ENCODE data around the gene SLC16A3. TPM values are rescaled to one million over a fixed set of nuclear protein-coding genes. Genes with fewer than 3 reads are reported as not detected.

Gene SLC16A3
- polyA plus RNA-seq, 1 of the 3 experiments (the other 2 are of a cell fraction): 70.7 TPM

DNA sequence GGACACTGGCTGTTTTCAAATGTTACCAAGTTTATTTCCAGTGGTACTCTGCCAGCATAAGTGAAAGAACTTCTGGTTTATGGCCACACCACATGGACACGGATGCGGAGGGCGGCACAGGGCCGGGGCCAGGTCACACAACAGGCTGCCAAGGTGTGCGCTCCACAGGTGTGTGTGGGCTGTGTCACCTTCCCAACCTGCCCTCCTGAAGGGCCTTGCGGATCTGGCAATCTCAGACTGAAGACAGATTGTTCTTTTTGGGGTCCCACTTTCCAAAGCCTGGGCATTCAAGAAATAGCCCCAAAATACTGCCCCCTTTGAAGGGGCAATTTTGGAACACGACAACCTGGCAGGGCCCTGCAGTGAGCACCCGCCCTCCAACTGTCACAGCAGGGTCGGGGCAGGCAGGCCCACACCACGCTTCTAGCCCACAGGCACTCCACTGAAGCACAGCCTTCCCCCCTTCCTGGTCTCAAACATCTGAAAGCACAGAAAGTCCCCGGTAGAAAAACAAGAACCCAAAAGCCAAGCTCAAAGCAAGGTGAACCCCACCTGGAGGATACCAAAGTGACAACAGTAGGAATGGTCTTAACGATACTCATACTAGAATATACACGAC lies 41.1 kb downstream of the SLC16A3 start (continued):
- TF ChIP-seq RAD21 (IDR thresholded peaks at IDR 0.05; ENCODE audit: low read length): no peak
- no peak for TF ChIP-seq SIN3A (IDR thresholded peaks at IDR 0.05; ENCODE audit: borderline replicate concordance, low read depth, low read length)
- TF ChIP-seq, protein P1, sequence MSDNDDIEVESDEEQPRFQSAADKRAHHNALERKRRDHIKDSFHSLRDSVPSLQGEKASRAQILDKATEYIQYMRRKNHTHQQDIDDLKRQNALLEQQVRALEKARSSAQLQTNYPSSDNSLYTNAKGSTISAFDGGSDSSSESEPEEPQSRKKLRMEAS (IDR thresholded peaks at IDR 0.05; ENCODE audit: low read depth): no peak
- no peak for TF ChIP-seq TEAD4 (IDR thresholded peaks at IDR 0.05; ENCODE audit: borderline replicate concordance, insufficient read depth)

GRCh38 chr17:82270651-82271050 lies 41.8 kb downstream of the SLC16A3 start:
- Histone ChIP-seq H3F3A (replicated peaks; ENCODE audit: insufficient read depth) (peaks cover 28% of the 10 kb centered on the region), H4K20me1 (ENCODE audit: insufficient read depth) (peaks cover 70% of the 10 kb centered on the region), H3K4me3 (ENCODE audit: low read depth in 2 of 2, low read length in 1 of 2) (no peak overlapping the region), H3K9me2 (no peaks in the 10 kb centered on the region), H3K4me2 (peak overlapping the region; percentile 98), H3K27me3 (ENCODE audit: insufficient read depth) (no peaks in the 10 kb centered on the region), H2AFZ (ENCODE audit: low read depth) (no peak overlapping the region), H3K9ac (no peak overlapping the region), H3K36me3 (replicated peaks in 1 of 2; ENCODE audit: control insufficient read depth in 1 of 2, insufficient read depth in 2 of 2, low read length in 1 of 2) (peaks cover 28 to 44% of the 10 kb centered on the region in 2 experiments), H3K4me1 (ENCODE audit: control insufficient read depth in 1 of 2, insufficient read depth in 2 of 2, low read depth in 1 of 2, low read length in 1 of 2) (peaks cover 47 to 61% of the 10 kb centered on the region in 2 experiments), H3K79me2 (ENCODE audit: insufficient read depth) (peaks cover 81% of the 10 kb centered on the region), H3K9me3 (no peaks in the 10 kb centered on the region), H3K27ac (ENCODE audit: low read depth in 2 of 2, low read length in 1 of 2) (no peak overlapping the region)
- ChIA-PET CTCF (interaction anchor here (1.1 to 3.4 kb wide), 5 partner anchors 24 to 51 kb away, joined by 3 to 14 read pairs (median 6); no protein-coding TSS in a partner anchor), POLR2A (interaction anchor here (0.6 to 1.1 kb wide), 2 partner anchors 13 to 212 kb away, joined by 3 read pairs; no protein-coding TSS in a partner anchor)
- DNase-seq: no peak
- no peak for TF ChIP-seq RAD21 (IDR thresholded peaks at IDR 0.05; ENCODE audit: low read length)
- TF ChIP-seq POLR2AphosphoS5 (IDR thresholded peaks at IDR 0.05; ENCODE audit: low read depth, low read length): 0 out of 2 replicates have a peak, but pooled peaks have one; percentile 4
- TF ChIP-seq MEF2A (IDR thresholded peaks at IDR 0.05; ENCODE audit: borderline replicate concordance, low read depth): no peak
- WGBS (ENCODE audit: low lambda C conversion rate): 90% methylated on average over 12 of the region's 12 CpGs

GRCh38 chr17:82271401-82271800 lies 42.6 kb downstream of the SLC16A3 start:
- Histone ChIP-seq H3F3A (replicated peaks; ENCODE audit: insufficient read depth) (peaks cover 25% of the 10 kb centered on the region), H2AFZ (ENCODE audit: low read depth) (no peak overlapping the region), H3K9ac (no peak overlapping the region), H3K27ac (ENCODE audit: low read depth in 2 of 2, low read length in 1 of 2) (no peak overlapping the region), H4K20me1 (ENCODE audit: insufficient read depth) (peaks cover 63% of the 10 kb centered on the region), H3K4me3 (ENCODE audit: low read depth in 2 of 2, low read length in 1 of 2) (peak overlapping the region; percentile 1 to 91; a peak in 1 of 4 replicates), H3K36me3 (replicated peaks in 1 of 2; ENCODE audit: control insufficient read depth in 1 of 2, insufficient read depth in 2 of 2, low read length in 1 of 2) (peaks cover 20 to 36% of the 10 kb centered on the region in 2 experiments), H3K9me2 (no peaks in the 10 kb centered on the region), H3K4me1 (ENCODE audit: control insufficient read depth in 1 of 2, insufficient read depth in 2 of 2, low read depth in 1 of 2, low read length in 1 of 2) (peaks cover 45 to 60% of the 10 kb centered on the region in 2 experiments), H3K9me3 (no peaks in the 10 kb centered on the region), H3K79me2 (ENCODE audit: insufficient read depth) (peaks cover 74% of the 10 kb centered on the region), H3K27me3 (ENCODE audit: insufficient read depth) (no peaks in the 10 kb centered on the region), H3K4me2 (peak overlapping the region; percentile 98)
- ChIA-PET POLR2A (interaction anchor here (1.1 kb wide), 2 partner anchors 12 to 21 kb away, joined by 3 read pairs; no protein-coding TSS in a partner anchor), CTCF (interaction anchor here (1.5 kb wide), 1 partner anchor 30 kb away, joined by 6 read pairs; no protein-coding TSS in a partner anchor)
- WGBS (ENCODE audit: low lambda C conversion rate): 88% methylated on average over 6 of the region's 6 CpGs
- DNase-seq: no peak
- TF ChIP-seq TAF1 (IDR thresholded peaks at IDR 0.05; ENCODE audit: borderline replicate concordance, low read depth, low read length): no peak
- TF ChIP-seq, protein P1 (IDR thresholded peaks at IDR 0.05; ENCODE audit: low read depth): no peak
- TF ChIP-seq RXRA (IDR thresholded peaks at IDR 0.05; ENCODE audit: borderline replicate concordance, low read depth): no peak
- no peak for TF ChIP-seq MXI1 (IDR thresholded peaks at IDR 0.05; ENCODE audit: low read depth, low read length)
- TF ChIP-seq, protein P2, sequence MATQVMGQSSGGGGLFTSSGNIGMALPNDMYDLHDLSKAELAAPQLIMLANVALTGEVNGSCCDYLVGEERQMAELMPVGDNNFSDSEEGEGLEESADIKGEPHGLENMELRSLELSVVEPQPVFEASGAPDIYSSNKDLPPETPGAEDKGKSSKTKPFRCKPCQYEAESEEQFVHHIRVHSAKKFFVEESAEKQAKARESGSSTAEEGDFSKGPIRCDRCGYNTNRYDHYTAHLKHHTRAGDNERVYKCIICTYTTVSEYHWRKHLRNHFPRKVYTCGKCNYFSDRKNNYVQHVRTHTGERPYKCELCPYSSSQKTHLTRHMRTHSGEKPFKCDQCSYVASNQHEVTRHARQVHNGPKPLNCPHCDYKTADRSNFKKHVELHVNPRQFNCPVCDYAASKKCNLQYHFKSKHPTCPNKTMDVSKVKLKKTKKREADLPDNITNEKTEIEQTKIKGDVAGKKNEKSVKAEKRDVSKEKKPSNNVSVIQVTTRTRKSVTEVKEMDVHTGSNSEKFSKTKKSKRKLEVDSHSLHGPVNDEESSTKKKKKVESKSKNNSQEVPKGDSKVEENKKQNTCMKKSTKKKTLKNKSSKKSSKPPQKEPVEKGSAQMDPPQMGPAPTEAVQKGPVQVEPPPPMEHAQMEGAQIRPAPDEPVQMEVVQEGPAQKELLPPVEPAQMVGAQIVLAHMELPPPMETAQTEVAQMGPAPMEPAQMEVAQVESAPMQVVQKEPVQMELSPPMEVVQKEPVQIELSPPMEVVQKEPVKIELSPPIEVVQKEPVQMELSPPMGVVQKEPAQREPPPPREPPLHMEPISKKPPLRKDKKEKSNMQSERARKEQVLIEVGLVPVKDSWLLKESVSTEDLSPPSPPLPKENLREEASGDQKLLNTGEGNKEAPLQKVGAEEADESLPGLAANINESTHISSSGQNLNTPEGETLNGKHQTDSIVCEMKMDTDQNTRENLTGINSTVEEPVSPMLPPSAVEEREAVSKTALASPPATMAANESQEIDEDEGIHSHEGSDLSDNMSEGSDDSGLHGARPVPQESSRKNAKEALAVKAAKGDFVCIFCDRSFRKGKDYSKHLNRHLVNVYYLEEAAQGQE (IDR thresholded peaks at IDR 0.05; ENCODE audit: low read depth, low read length): no peak
- TF ChIP-seq POLR2AphosphoS5 (IDR thresholded peaks at IDR 0.05; ENCODE audit: low read depth, low read length): no peak
- no peak for TF ChIP-seq SMC3 (IDR thresholded peaks at IDR 0.05; ENCODE audit: low read depth, low read length)
- no peak for TF ChIP-seq RFX5 (IDR thresholded peaks at IDR 0.05; ENCODE audit: low read length)
- no peak for TF ChIP-seq ELF1 (IDR thresholded peaks at IDR 0.05)
- TF ChIP-seq, protein P3, sequence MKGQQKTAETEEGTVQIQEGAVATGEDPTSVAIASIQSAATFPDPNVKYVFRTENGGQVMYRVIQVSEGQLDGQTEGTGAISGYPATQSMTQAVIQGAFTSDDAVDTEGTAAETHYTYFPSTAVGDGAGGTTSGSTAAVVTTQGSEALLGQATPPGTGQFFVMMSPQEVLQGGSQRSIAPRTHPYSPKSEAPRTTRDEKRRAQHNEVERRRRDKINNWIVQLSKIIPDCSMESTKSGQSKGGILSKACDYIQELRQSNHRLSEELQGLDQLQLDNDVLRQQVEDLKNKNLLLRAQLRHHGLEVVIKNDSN (IDR thresholded peaks at IDR 0.05; ENCODE audit: borderline replicate concordance, low read depth): no peak

Measured in SK-N-SH (cell line).